ENCODE results near the gene NOC4L.

GRCh38 chr12:132175496-132176384 lies 31.5 kb downstream of the NOC4L start:
- TF ChIP-seq CTCF (IDR thresholded peaks at IDR 0.05) (no peak), EZH2 (IDR thresholded peaks at IDR 0.05) (no peak)

All from neural progenitor cell (in vitro differentiated cells).